HEK293 (cell line): ENCODE data around the gene MCRIP1.
A peak's percentile ranks its signal among the peaks of the same experiment; 100 is the strongest.

ENCODE experiments used
- CTCF ChIA-PET: fragments of 350-600 bp; formaldehyde crosslinking; extraction: SDS; loops from one replicate; lab custom pipeline; 2021; ENCODE audit warnings: antibody characterized with exemption; lab: Yijun Ruan, JAX
- POLR2A ChIA-PET: fragments of 300-600 bp; formaldehyde crosslinking; extraction: SDS; loops from one replicate; lab custom pipeline; 2020; ENCODE audit warnings: antibody characterized with exemption, inconsistent platforms; lab: Yijun Ruan, JAX
- H3K27ac ChIP-seq: fragments of 200-500 bp; sonication (Bioruptor generic); 2 replicates; pipeline ENCODE4 v1.5.1; 2014; ENCODE audit warnings: low read depth, low read length, control low read depth, inconsistent platforms; ENCODE audit errors: extremely low read depth
- H3K36me3 ChIP-seq, 2 experiments: fragments of 200-500 bp in 1 of 2; sonication (Bioruptor generic) in 1 of 2; 1 replicate in 1 of 2; 2 replicates in 1 of 2; pipeline ENCODE4 v1.5.1; 2014 to 2017; ENCODE audit warnings: inconsistent platforms in 2 of 2, low read length in 2 of 2; ENCODE audit not compliant: control insufficient read depth in 2 of 2, insufficient read depth in 1 of 2
- H3K4me1 ChIP-seq: fragments of 200-500 bp; sonication (Bioruptor generic); 2 replicates; pipeline ENCODE4 v1.5.1; 2014; ENCODE audit warnings: mild to moderate bottlenecking, low read length, inconsistent platforms; ENCODE audit not compliant: control insufficient read depth, insufficient read depth
- H3K4me3 ChIP-seq: 2 replicates; pipeline ENCODE4 v1.5.1; 2011; ENCODE audit warnings: low read depth, mild to moderate bottlenecking, control low read depth, low read length, moderate library complexity
- H3K9me3 ChIP-seq: fragments of 200-500 bp; sonication (Bioruptor generic); 2 replicates; pipeline ENCODE4 v1.5.1; 2014; ENCODE audit warnings: low read depth, low read length, inconsistent platforms; ENCODE audit not compliant: control insufficient read depth, insufficient read depth
- GLIS1 ChIP-seq: fragments of 450-650 bp; formaldehyde crosslinking; IDR thresholded peaks from 2 replicates; pipeline ENCODE4 v1.5.1; 2016; ENCODE audit warnings: missing biosample characterization, missing genetic modification characterization
- OSR2 ChIP-seq: fragments of 450-650 bp; formaldehyde crosslinking; IDR thresholded peaks from 2 replicates; pipeline ENCODE4 v1.5.1; 2016; ENCODE audit warnings: missing biosample characterization, missing genetic modification characterization
- SETDB1 ChIP-seq: IDR thresholded peaks from one replicate; pipeline ENCODE4 v1.6.1; 2017; ENCODE audit warnings: mild to moderate bottlenecking, low read length, moderate library complexity, mixed read lengths; ENCODE audit not compliant: insufficient read length
- SP2 ChIP-seq: fragments of 450-650 bp; formaldehyde crosslinking; IDR thresholded peaks from 2 replicates; pipeline ENCODE4 v1.5.1; 2016; ENCODE audit warnings: missing biosample characterization, missing genetic modification characterization
- ZBTB48 ChIP-seq: fragments of 450-650 bp; formaldehyde crosslinking; IDR thresholded peaks from 2 replicates; pipeline ENCODE4 v1.5.1; 2016; ENCODE audit warnings: missing biosample characterization, missing genetic modification characterization
- ZNF239 ChIP-seq: fragments of 450-650 bp; formaldehyde crosslinking; IDR thresholded peaks from 2 replicates; pipeline ENCODE4 v1.5.1; 2016; ENCODE audit warnings: missing biosample characterization, missing genetic modification characterization
- ZNF274 ChIP-seq, 2 experiments: fragments of 200-500 bp in 1 of 2; fragments of 450-650 bp in 1 of 2; sonication (Bioruptor generic) in 1 of 2; formaldehyde crosslinking in 1 of 2; IDR thresholded peaks; 2 replicates each; pipeline versions ENCODE4 v1.5.1 to v1.6.1; 2014 to 2016; ENCODE audit warnings: borderline replicate concordance in 1 of 2, inconsistent platforms in 1 of 2, low read length in 1 of 2, missing biosample characterization in 1 of 2, missing genetic modification characterization in 1 of 2
- ZNF404 ChIP-seq: fragments of 450-650 bp; formaldehyde crosslinking; IDR thresholded peaks from 2 replicates; pipeline ENCODE4 v1.5.1; 2017; ENCODE audit warnings: missing biosample characterization, missing genetic modification characterization
- ZNF555 ChIP-seq: fragments of 450-650 bp; formaldehyde crosslinking; conservative IDR thresholded peaks from 2 replicates; pipeline ENCODE4 v1.5.1; 2017; ENCODE audit warnings: missing biosample characterization, mild to moderate bottlenecking, missing genetic modification characterization, inconsistent platforms
- ZNF585B ChIP-seq: fragments of 450-650 bp; formaldehyde crosslinking; IDR thresholded peaks from 2 replicates; pipeline ENCODE4 v1.5.1; 2016; ENCODE audit warnings: missing biosample characterization, missing genetic modification characterization
- ZNF596 ChIP-seq: fragments of 450-650 bp; IDR thresholded peaks from 2 replicates; pipeline ENCODE4 v1.5.0; 2018; ENCODE audit warnings: missing biosample characterization, mild to moderate bottlenecking, missing genetic modification characterization, moderate library complexity
- ZNF837 ChIP-seq: fragments of 450-650 bp; formaldehyde crosslinking; IDR thresholded peaks from 2 replicates; pipeline ENCODE4 v1.5.1; 2016; ENCODE audit warnings: missing biosample characterization, missing genetic modification characterization
- TF ChIP-seq, protein P1 (sequence below): fragments of 450-650 bp; formaldehyde crosslinking; IDR thresholded peaks from 2 replicates; pipeline ENCODE4 v1.5.1; 2016; ENCODE audit warnings: missing biosample characterization, missing genetic modification characterization
- TF ChIP-seq, protein P2 (sequence below): fragments of 450-650 bp; formaldehyde crosslinking; IDR thresholded peaks from 2 replicates; pipeline ENCODE4 v1.5.1; 2016; ENCODE audit warnings: missing biosample characterization, missing genetic modification characterization
- TF ChIP-seq, protein P3 (sequence below): fragments of 450-650 bp; IDR thresholded peaks from 2 replicates; pipeline ENCODE4 v1.5.1; 2018; ENCODE audit warnings: missing biosample characterization, mild to moderate bottlenecking, missing genetic modification characterization
- TF ChIP-seq, protein P4 (sequence below): fragments of 450-650 bp; formaldehyde crosslinking; IDR thresholded peaks from 2 replicates; pipeline ENCODE4 v1.5.1; 2017; ENCODE audit warnings: missing biosample characterization, missing genetic modification characterization

Gene MCRIP1

DNA sequence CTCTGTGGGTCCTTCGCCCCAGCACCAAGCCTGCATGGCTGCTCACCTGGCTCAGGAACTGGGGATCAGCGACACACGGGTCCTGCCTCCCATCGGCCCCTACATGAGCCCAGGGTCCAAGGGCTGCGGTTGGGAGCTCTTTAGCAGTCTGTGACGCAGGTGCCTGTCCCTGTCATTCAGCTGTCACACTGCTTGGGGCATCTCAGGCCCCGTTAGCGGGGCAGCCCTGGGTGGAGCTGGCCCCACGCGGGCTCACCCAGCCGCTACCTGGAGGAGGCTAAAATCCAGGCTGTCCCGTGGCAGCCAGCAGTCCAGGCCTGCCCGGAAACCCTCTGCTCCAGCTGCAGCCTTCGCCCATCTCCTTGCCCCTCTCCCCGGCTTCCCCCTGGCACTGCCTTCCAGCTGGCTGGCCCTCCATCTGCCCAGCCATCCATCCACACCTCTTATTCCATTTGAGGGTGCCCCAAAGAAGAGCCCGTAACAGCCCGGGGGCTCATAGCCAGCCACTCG, 25.8 kb downstream of the MCRIP1 start:
- Histone ChIP-seq H3K36me3 (no peaks in the 10 kb centered on the region), H3K27ac (no peak overlapping the region), H3K4me3 (no peak overlapping the region), H3K4me1 (peaks cover 2% of the 10 kb centered on the region; the same call in 1 of the 2 replicates), H3K9me3 (no peaks in the 10 kb centered on the region)
- CTCF ChIA-PET, result interaction anchor here (0.8 to 1.4 kb wide), 3 partner anchors 10 to 214 kb away, joined by 3 to 6 read pairs (median 4); no protein-coding TSS in a partner anchor
- POLR2A ChIA-PET, result interaction anchor here (0.6 to 2.0 kb wide), 3 partner anchors 11 to 144 kb away, joined by 6 to 7 read pairs (median 6); partner anchors contain the start of gene MCRIP1
- peak; percentile 43; the same call in 1 of the 2 replicates for TF ChIP-seq GLIS1 (tag by site-specific recombination)
- 0 out of 2 replicates have a peak, but pooled peaks have one; percentile 14 for TF ChIP-seq SP2 (tag by site-specific recombination)
- no peak for TF ChIP-seq SETDB1

DNA sequence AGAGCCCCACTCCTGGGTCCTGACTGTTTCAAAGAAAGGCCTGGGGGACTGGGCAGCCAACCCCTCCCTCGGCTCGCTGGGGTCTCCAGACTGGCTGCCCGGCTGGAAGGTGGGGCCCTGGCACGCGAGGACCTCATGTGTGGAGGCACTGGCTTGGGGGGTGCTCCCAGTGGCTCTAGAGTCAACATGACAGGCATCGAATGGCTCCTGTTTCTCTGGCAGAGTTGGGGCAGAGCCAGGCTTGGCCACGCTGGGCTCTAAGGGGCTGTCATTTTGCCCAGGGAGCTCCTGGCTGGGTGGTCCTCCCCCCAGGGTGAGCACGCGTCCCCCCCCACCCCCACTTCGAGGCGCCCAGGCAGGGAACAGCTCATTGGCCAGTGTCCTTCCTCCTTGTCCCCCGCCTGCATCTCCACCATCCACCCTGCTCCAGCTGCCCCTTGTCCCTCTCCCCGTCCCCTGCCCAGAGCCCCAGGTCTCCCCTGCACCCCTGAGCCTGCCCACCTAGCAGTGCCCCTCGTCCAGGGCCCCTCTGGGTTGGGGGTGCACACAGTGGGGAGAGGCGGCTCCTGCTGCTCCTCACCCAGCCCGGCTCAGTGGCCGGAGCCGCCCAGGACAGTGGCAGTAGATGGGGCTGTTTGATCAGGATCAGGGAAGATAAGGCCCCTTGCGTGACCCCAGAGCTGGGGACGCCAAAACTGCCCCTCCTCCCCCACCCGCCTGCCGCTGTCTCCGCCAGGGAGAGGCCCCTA, 26.5 kb downstream of the MCRIP1 start:
- Histone ChIP-seq H3K4me3 (no peak overlapping the region), H3K9me3 (no peaks in the 10 kb centered on the region), H3K36me3 (no peaks in the 10 kb centered on the region), H3K4me1 (peaks cover 2% of the 10 kb centered on the region; the same call in 1 of the 2 replicates), H3K27ac (no peak overlapping the region)
- TF ChIP-seq, protein P1, sequence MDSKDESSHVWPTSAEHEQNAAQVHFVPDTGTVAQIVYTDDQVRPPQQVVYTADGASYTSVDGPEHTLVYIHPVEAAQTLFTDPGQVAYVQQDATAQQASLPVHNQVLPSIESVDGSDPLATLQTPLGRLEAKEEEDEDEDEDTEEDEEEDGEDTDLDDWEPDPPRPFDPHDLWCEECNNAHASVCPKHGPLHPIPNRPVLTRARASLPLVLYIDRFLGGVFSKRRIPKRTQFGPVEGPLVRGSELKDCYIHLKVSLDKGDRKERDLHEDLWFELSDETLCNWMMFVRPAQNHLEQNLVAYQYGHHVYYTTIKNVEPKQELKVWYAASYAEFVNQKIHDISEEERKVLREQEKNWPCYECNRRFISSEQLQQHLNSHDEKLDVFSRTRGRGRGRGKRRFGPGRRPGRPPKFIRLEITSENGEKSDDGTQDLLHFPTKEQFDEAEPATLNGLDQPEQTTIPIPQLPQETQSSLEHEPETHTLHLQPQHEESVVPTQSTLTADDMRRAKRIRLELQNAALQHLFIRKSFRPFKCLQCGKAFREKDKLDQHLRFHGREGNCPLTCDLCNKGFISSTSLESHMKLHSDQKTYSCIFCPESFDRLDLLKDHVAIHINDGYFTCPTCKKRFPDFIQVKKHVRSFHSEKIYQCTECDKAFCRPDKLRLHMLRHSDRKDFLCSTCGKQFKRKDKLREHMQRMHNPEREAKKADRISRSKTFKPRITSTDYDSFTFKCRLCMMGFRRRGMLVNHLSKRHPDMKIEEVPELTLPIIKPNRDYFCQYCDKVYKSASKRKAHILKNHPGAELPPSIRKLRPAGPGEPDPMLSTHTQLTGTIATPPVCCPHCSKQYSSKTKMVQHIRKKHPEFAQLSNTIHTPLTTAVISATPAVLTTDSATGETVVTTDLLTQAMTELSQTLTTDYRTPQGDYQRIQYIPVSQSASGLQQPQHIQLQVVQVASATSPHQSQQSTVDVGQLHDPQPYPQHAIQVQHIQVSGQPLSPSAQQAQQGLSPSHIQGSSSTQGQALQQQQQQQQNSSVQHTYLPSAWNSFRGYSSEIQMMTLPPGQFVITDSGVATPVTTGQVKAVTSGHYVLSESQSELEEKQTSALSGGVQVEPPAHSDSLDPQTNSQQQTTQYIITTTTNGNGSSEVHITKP, result peak; percentile 30
- TF ChIP-seq, protein P2, sequence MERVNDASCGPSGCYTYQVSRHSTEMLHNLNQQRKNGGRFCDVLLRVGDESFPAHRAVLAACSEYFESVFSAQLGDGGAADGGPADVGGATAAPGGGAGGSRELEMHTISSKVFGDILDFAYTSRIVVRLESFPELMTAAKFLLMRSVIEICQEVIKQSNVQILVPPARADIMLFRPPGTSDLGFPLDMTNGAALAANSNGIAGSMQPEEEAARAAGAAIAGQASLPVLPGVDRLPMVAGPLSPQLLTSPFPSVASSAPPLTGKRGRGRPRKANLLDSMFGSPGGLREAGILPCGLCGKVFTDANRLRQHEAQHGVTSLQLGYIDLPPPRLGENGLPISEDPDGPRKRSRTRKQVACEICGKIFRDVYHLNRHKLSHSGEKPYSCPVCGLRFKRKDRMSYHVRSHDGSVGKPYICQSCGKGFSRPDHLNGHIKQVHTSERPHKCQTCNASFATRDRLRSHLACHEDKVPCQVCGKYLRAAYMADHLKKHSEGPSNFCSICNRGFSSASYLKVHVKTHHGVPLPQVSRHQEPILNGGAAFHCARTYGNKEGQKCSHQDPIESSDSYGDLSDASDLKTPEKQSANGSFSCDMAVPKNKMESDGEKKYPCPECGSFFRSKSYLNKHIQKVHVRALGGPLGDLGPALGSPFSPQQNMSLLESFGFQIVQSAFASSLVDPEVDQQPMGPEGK (tag by site-specific recombination), result 0 out of 2 replicates have a peak, but pooled peaks have one; percentile 19
- TF ChIP-seq ZNF555 (tag by site-specific recombination), result no peak
- TF ChIP-seq ZNF239 (tag by site-specific recombination), result no peak
- TF ChIP-seq ZNF274 (IDR thresholded peaks at IDR 0.05; ENCODE audit: low read length), result no peak
- TF ChIP-seq ZNF274 (tag by site-specific recombination; IDR thresholded peaks at IDR 0.05; ENCODE audit: borderline replicate concordance), result no peak
- no peak for TF ChIP-seq ZNF596 (tag by site-specific recombination)
- no peak for TF ChIP-seq ZNF837
- TF ChIP-seq, protein P3, sequence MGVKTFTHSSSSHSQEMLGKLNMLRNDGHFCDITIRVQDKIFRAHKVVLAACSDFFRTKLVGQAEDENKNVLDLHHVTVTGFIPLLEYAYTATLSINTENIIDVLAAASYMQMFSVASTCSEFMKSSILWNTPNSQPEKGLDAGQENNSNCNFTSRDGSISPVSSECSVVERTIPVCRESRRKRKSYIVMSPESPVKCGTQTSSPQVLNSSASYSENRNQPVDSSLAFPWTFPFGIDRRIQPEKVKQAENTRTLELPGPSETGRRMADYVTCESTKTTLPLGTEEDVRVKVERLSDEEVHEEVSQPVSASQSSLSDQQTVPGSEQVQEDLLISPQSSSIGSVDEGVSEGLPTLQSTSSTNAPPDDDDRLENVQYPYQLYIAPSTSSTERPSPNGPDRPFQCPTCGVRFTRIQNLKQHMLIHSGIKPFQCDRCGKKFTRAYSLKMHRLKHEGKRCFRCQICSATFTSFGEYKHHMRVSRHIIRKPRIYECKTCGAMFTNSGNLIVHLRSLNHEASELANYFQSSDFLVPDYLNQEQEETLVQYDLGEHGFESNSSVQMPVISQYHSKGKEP (tag by site-specific recombination), result no peak
- no peak for TF ChIP-seq ZNF585B (tag by site-specific recombination)
- TF ChIP-seq, protein P4, sequence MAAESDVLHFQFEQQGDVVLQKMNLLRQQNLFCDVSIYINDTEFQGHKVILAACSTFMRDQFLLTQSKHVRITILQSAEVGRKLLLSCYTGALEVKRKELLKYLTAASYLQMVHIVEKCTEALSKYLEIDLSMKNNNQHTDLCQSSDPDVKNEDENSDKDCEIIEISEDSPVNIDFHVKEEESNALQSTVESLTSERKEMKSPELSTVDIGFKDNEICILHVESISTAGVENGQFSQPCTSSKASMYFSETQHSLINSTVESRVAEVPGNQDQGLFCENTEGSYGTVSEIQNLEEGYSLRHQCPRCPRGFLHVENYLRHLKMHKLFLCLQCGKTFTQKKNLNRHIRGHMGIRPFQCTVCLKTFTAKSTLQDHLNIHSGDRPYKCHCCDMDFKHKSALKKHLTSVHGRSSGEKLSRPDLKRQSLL, result peak; percentile 45; the same call in 1 of the 2 replicates
- TF ChIP-seq ZBTB48 (tag by site-specific recombination), result peak; percentile 51; the same call in 1 of the 2 replicates
- peak; percentile 82 for TF ChIP-seq GLIS1 (tag by site-specific recombination)
- no peak for TF ChIP-seq ZNF404
- TF ChIP-seq OSR2 (tag by site-specific recombination), result no peak
- POLR2A ChIA-PET, result interaction anchor here (0.6 to 2.0 kb wide), 2 partner anchors 26 to 143 kb away, joined by 6 to 7 read pairs; partner anchors contain the start of gene MCRIP1
- CTCF ChIA-PET, result interaction anchor here (1.1 to 1.4 kb wide), 2 partner anchors 15 to 214 kb away, joined by 4 to 6 read pairs; no protein-coding TSS in a partner anchor
